Activated naive CD8-positive, alpha-beta T cell treated with anti-CD3 and anti-CD28 coated beads, Interleukin-2, amount 10 ng/mL, durations not matched to agents 7 days and 5 days (primary cell): ENCODE results near the gene NRCAM. TPM values are rescaled to one million over a fixed set of nuclear protein-coding genes. Genes with fewer than 3 reads are reported as not detected.
"Not testable (repeated sequence)": the region's sequence is repeated elsewhere in the genome, so short reads cannot be mapped to it uniquely, and the experiment has no call there.

Source experiments
- ATAC-seq: fragments of 150-1000 bp; cut with Tn5 transposase; one replicate; pipeline ENCODE4 v1.10.0; 2021; ENCODE audit warnings: low read depth, moderate library complexity
- POLR2A ChIA-PET: fragments of 350-600 bp; sonication (Branson Sonifier 250); formaldehyde crosslinking; loops from one replicate; lab custom pipeline; 2021; ENCODE audit warnings: antibody characterized with exemption; lab: Charles Lee
- DNase-seq: peaks from one replicate; pipeline ENCODE4 v3.0.0; 2021
- H3K27ac Mint-ChIP-seq: one replicate; pipeline ENCODE4 v1.8.0; 2022; ENCODE audit warnings: mild to moderate bottlenecking, mixed read lengths
- H3K27me3 Mint-ChIP-seq: one replicate; pipeline ENCODE4 v1.8.0; 2022; ENCODE audit warnings: mild to moderate bottlenecking, moderate library complexity, mixed read lengths
- H3K36me3 Mint-ChIP-seq: one replicate; pipeline ENCODE4 v1.8.0; 2021; ENCODE audit warnings: mild to moderate bottlenecking, mixed read lengths
- H3K4me1 Mint-ChIP-seq: one replicate; pipeline ENCODE4 v1.8.0; 2021; ENCODE audit warnings: mixed read lengths
- H3K4me3 Mint-ChIP-seq: one replicate; pipeline ENCODE4 v1.8.0; 2022; ENCODE audit warnings: mild to moderate bottlenecking, moderate library complexity, mixed read lengths
- H3K9me3 Mint-ChIP-seq: one replicate; pipeline ENCODE4 v1.8.0; 2021; ENCODE audit warnings: mixed read lengths
- total RNA-seq, 2 experiments: library from RNA; stranded (reverse); gene quantifications; one replicate each; pipeline ENCODE4 v1.2.3, GENCODE V29; 2021

NRCAM gene
- total RNA-seq, 2 experiments from 2014 or later = 0.50 to 0.99 TPM

DNA sequence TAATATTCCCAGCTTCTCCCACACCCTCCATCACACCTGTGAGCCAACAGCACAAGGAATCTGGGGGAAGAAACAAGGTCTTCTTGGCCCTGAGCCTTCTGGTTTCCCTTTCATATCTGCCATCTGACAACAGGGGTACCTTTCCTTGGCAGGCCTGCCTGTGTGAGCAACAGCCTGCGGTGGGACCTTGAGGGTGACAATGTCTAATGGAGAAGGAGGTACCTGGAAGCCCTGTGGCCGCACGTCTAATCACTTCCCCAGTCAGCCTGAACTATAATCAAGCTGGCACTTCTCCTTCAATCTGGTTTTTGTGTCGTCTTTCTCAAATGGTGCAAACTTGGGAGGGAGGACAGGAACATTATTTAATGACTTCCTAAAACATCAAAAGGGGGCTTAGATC lies 41.2 kb downstream of the NRCAM start:
- Mint-ChIP-seq H3K4me3 (no peak overlapping the region), H3K36me3 (no peaks in the 10 kb centered on the region), H3K27ac (no peak overlapping the region), H3K27me3 (no peaks in the 10 kb centered on the region), H3K9me3 (no peaks in the 10 kb centered on the region), H3K4me1 (peaks cover 21% of the 10 kb centered on the region)
- DNase-seq = no peak
- POLR2A ChIA-PET = no interaction called here
- no peak for ATAC-seq

DNA sequence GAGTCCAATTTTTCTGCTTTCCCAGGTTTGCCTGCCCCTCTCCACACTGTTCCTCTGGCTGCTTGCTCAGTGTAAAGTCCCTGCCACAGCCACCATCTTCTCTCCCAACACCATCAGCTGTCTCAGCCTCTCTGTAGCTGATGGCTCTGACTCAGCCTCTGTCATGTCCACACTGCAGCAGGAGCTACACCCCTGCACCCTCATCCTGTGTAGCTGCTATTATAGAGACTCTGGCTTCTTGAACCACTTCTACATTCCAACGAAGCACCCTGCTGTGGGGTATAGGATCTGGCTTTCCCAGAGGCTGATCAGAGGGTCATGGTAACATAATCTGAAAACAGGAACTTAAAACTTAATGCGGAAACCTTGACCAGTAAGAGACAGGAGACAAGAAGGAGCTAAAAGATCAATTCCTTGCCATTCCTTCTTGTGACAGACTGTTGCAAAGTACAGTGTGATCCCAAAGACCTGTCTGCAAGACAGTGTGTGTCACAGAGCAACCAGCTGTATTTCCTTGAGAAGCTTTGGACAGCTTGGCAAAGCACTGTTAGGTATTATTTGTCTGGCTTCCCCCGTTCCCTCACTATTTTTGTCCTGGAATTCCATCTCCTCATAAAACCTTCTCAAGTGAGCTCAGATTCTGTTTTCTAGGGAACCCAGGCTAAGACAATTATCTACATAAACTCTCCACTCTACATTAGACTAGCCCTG lies 42.3 kb downstream of the NRCAM start:
- Mint-ChIP-seq H3K27me3 (no peaks in the 10 kb centered on the region), H3K36me3 (no peaks in the 10 kb centered on the region), H3K27ac (no peak overlapping the region), H3K4me1 (peaks cover 18% of the 10 kb centered on the region), H3K9me3 (no peaks in the 10 kb centered on the region), H3K4me3 (no peak overlapping the region)
- ATAC-seq (peak; percentile 40), DNase-seq (no peak)
- POLR2A ChIA-PET = no interaction called here

DNA sequence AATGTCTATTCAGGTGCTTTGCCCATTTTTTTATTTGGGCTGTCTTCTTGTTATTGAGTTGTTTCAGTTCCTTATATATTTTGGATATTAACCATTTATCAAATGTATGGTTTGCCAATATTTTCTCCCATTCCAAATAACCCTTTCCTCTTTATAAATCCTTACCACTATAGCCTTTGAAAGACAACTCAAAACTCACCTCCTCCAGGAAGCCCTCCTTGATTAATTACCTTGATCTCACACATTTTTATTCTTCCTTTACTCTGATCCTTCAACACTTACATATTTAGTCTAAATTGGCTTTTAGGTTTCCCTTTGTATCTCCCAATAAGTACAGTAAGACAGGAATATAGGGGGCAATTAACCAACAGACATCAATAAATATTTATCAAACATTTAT lies 42.9 kb downstream of the NRCAM start:
- Mint-ChIP-seq H3K4me3 (no peak overlapping the region), H3K36me3 (no peaks in the 10 kb centered on the region), H3K27ac (no peak overlapping the region), H3K27me3 (no peaks in the 10 kb centered on the region), H3K4me1 (peaks cover 18% of the 10 kb centered on the region), H3K9me3 (no peaks in the 10 kb centered on the region)
- POLR2A ChIA-PET = no interaction called here
- ATAC-seq (no peak), DNase-seq (no peak)

DNA sequence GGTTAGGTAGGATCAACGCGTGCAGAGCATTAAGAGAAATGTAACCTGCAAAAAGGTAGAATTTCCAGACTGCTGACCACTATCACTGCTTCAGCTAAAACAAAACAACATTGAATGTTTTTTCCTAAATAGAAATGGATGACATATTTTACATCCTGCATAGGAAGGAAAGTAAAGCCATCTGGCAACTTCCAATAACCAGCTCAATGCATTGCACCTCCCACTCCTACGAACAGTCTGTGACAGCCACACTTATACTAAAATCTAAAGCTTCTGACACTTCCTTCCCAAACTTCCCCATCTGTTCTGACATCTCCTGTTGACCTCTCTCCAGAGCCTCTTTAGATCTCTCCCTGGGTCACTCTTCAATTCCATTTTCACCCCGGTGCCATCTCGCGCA lies 47.1 kb downstream of the NRCAM start:
- no peaks in the 10 kb centered on the region for H3K9me3 Mint-ChIP-seq
- H3K36me3 Mint-ChIP-seq = no peaks in the 10 kb centered on the region
- no peak overlapping the region for H3K27ac Mint-ChIP-seq
- H3K4me3 Mint-ChIP-seq = no peak overlapping the region
- no peaks in the 10 kb centered on the region for H3K4me1 Mint-ChIP-seq
- ATAC-seq (no peak), DNase-seq (no peak)
- H3K27me3 Mint-ChIP-seq = no peaks in the 10 kb centered on the region
- POLR2A ChIA-PET = no interaction called here

DNA sequence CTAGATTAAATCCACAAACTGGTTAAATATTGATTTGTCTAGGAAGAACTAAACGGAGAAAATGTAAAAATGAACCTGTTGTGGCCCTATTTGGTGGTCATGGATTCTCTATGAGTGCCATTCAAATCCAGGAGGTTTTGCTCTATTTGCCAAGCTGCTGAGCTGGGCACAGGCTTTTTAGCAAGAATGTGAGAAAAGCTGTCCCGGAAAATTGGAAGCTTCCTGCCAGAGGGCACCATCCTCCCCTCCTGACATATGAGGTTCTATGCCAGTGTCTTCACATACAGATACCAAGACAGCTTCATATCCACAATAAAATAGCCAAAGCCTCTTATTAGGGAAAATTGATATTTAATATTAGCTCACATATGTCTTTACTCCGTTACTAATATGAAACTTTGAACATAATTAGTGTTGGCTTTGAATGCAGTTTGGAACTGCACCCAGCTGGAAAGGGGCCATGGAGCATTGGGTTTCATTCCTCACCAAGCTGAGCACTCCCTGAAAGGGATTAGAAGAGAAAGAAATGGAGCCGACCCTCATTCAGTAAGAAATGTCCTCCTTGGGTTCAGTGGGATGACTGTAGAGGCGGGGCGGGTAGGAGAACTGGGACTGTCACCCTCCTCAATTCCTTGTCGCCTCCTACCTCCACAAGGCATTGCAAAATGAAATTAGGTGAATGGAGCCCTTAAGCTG lies 47.8 kb downstream of the NRCAM start:
- H3K36me3 Mint-ChIP-seq = no peaks in the 10 kb centered on the region
- no peaks in the 10 kb centered on the region for H3K4me1 Mint-ChIP-seq
- H3K9me3 Mint-ChIP-seq = no peaks in the 10 kb centered on the region
- H3K27me3 Mint-ChIP-seq = no peaks in the 10 kb centered on the region
- no peak overlapping the region for H3K4me3 Mint-ChIP-seq
- ATAC-seq (no peak), DNase-seq (no peak)
- no peak overlapping the region for H3K27ac Mint-ChIP-seq
- POLR2A ChIA-PET = no interaction called here

DNA sequence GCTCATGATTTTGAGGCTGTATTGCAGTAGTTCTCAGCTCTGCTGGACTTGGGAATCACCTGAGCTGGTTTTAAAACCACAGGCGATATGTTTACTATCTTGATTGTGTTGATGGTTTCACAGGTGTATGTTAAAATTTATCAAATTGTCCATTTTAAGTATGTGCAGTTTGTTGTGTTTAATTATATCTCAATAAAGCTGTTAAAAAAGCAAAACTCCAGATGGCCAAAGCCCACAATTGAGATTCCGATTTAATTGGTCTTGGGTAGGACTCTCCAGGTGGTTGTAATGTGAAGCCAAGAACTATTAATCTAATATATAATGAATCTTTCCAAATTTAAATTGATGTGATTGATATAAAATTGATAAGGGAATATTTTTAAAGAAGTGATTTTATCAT lies 48.6 kb downstream of the NRCAM start:
- POLR2A ChIA-PET = no interaction called here
- Mint-ChIP-seq H3K36me3 (no peaks in the 10 kb centered on the region), H3K4me1 (no peaks in the 10 kb centered on the region), H3K27ac (no peak overlapping the region), H3K27me3 (no peaks in the 10 kb centered on the region), H3K4me3 (no peak overlapping the region), H3K9me3 (no peaks in the 10 kb centered on the region)
- ATAC-seq (no peak), DNase-seq (no peak)

DNA sequence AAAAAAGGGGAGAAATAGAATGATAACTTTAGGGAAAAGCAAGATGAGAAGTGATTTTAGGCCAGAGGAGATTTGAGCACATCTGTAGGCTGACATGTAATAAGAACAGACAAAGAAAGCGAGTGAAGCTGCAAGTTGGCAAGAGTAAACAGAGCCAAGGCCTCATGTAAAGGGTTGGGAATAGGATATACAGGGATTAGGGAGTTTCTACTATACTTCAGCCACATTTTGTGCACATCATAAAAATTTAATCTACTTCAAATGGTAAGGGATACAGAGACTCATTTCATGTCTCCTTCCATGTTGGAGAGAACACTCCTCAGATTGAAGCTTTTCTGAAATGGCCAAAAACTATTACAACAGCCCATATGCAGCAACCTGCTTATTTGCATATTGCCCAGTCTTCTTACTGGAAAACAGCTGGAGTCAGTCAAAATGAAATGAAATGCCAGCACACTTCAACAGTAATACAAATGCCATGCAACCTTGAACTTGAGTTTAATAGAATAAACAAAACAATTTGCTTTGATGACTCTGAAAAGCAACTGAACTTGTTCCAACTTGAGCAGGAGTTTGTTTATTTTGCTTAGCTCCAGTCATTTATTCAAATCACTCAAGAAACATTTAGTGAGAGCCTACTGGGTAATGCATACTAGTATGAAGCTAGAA lies 49.9 kb downstream of the NRCAM start:
- H3K9me3 Mint-ChIP-seq = no peaks in the 10 kb centered on the region
- no peaks in the 10 kb centered on the region for H3K36me3 Mint-ChIP-seq
- no peak overlapping the region for H3K4me3 Mint-ChIP-seq

DNA sequence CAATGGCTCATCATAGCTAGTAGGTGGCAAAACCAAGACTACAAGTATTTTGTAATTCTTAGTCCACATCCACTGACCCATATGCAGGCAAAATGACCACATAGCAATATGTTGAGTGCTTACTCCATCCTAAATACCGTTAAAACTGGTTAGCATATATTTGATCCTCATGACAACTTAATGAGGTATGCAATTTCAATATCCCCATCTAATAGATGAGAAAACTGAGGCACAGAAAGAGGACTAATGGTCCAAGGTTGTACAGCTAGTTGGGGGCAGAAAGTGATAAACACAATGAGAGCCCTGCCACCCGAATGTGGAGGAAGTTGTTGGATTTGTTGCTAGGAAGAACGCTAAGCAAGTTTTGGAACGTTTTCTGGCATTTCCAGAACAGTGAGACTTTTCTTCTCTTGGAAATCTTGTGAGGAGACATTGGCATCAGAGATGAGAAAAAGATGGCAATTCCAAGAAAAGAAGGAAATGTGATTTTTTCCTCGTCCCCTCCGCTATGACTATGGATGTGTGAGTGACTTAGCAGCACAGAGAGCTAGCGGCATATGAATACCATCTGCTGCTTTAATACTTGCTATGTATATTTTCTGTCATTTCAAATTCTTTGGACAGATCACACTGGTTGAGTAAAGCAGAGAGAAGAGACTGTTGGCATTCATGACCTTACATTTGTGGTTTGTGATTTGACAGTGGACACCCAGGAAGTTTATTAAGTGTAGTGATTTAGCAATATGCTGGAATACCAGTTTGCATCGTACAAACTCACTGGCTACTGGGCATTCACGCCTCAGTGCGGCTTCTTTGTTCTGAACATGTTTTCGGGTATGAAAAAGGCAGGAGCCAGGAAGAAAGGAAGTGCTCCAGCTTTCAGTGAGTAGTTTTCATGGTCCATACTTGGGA lies 51.5 kb downstream of the NRCAM start:
- H3K4me3 Mint-ChIP-seq = no peak overlapping the region
- no peaks in the 10 kb centered on the region for H3K36me3 Mint-ChIP-seq
- no peaks in the 10 kb centered on the region for H3K27me3 Mint-ChIP-seq
- no peaks in the 10 kb centered on the region for H3K4me1 Mint-ChIP-seq
- POLR2A ChIA-PET = no interaction called here
- no peak for DNase-seq
- H3K27ac Mint-ChIP-seq = no peak overlapping the region
- no peak for ATAC-seq
- no peaks in the 10 kb centered on the region for H3K9me3 Mint-ChIP-seq

More for the DNA sequence above, 49.9 kb downstream of the NRCAM start:
- Mint-ChIP-seq H3K4me1 (no peaks in the 10 kb centered on the region), H3K27me3 (no peaks in the 10 kb centered on the region), H3K27ac (no peak overlapping the region)
- POLR2A ChIA-PET = no interaction called here
- no peak for ATAC-seq
- no peak for DNase-seq

DNA sequence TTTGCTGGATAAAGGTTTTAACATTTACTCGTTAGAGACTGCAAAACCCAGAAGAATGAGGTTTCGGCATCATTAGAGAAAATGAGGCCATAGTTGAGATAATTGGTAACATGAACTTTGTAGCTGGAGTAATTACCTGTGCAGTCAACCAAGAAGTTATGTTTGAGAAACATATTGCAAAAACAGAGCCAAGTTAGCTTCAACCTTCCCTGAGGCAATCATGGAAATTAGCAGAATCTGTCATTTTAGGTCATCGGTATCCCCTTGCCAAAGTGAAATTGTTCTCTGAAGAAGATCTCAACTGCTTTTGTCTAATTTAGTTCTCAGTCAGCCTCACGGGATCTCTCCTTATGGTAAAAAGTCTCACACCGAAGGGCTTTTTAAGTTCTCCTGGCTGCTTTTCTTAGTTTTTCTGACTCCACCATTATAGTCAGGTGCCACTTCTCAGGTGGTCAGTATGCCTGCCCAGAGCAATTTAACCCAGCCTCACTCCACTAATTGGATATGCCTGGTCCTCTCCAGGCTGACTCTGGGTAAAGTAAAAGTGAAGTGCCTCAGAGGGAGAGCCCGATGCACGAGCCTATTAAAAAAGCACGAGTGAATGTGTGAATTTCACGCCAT lies 52.5 kb downstream of the NRCAM start:
- Mint-ChIP-seq H3K4me1 (no peaks in the 10 kb centered on the region), H3K9me3 (no peaks in the 10 kb centered on the region), H3K27ac (no peak overlapping the region), H3K27me3 (no peaks in the 10 kb centered on the region), H3K4me3 (no peak overlapping the region), H3K36me3 (no peaks in the 10 kb centered on the region)
- DNase-seq = no peak
- ATAC-seq = no peak
- POLR2A ChIA-PET = no interaction called here

DNA sequence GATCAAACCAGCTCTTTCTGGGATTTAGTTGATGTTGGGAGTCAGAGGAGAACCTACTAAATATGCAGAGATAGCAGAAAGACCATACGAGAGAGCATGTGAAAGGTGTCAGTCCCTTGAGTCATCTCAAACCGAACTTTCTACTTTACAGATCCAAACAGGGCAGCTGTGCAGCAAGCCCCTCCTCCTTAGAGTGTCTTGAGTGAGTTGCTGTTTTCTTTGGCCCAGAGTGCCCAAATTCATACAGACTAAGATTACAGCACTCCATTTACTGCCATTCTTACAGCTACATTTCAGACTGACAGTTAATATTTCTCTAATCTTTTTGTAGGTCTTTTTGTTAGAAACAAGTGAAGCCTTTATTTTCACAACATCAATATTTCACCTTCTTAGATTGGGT lies 53.4 kb downstream of the NRCAM start:
- Mint-ChIP-seq H3K4me3 (no peak overlapping the region), H3K4me1 (no peaks in the 10 kb centered on the region), H3K9me3 (no peaks in the 10 kb centered on the region), H3K27ac (no peak overlapping the region), H3K27me3 (no peaks in the 10 kb centered on the region), H3K36me3 (no peaks in the 10 kb centered on the region)
- DNase-seq (no peak), ATAC-seq (no peak)
- POLR2A ChIA-PET = no interaction called here

DNA sequence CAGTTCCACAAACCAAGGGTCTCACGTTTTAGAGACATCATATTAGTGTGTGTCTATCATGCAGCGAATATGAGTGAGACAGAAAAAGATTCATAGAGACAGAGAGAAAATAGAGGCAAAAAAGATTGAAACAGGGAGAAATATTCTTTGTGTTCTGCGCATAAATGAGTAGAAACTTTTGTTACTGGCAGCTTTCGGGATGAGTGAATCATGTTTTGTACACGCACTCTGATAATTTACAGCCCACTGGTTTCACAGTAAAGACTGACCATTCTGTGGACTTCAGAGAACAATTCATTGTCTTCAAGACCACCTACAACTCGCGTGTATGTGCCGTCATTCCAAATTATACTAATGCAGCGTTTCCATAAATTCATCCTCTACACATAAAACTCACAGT lies 60.2 kb downstream of the NRCAM start:
- ATAC-seq (no peak), DNase-seq (no peak)
- H3K4me3 Mint-ChIP-seq = no peak overlapping the region
- POLR2A ChIA-PET = no interaction called here
- no peaks in the 10 kb centered on the region for H3K4me1 Mint-ChIP-seq
- no peak overlapping the region for H3K27ac Mint-ChIP-seq
- peaks cover 4% of the 10 kb centered on the region for H3K9me3 Mint-ChIP-seq
- H3K36me3 Mint-ChIP-seq = no peaks in the 10 kb centered on the region
- no peaks in the 10 kb centered on the region for H3K27me3 Mint-ChIP-seq

DNA sequence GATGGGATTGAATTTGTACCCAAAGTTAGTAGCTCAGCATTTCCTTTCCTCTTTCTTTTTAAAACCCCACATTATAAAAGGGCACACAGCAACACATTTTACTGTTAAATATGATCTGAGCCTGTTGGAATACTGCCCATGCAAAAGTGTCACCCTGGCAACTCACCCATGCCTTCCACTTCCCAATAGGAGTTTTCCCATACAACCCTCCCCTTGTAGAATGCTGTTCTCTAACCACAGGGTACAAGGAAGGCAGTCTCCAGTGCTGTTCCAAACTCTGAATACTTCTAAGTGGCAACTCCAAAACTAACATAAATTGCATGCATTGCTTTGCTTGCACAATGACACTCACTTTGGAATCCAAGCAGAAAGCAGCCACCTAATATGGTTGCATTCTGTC lies 60.8 kb downstream of the NRCAM start:
- Mint-ChIP-seq H3K9me3 (peaks cover 4% of the 10 kb centered on the region), H3K4me1 (no peaks in the 10 kb centered on the region), H3K4me3 (no peak overlapping the region), H3K27ac (no peak overlapping the region), H3K27me3 (no peaks in the 10 kb centered on the region), H3K36me3 (no peaks in the 10 kb centered on the region)
- DNase-seq (no peak), ATAC-seq (no peak)
- POLR2A ChIA-PET = no interaction called here

DNA sequence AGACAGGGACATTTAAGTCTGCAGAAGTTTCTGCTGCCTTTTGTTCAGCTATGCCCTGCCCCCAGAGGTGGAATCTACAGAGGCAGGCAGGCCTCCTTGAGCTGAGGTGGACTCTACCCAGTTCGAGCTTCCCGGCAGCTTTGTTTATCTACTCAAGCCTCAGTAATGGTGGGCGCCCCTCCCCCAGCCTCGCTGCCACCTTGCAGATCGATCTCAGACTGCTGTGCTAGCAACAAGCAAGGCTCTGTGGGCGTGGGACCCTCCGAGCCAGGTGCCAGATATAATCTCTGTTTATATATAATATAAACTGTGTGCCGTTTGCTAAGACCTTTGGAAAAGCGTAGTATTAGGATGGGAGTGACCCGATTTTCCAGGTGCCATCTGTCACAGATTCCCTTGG lies 63.1 kb downstream of the NRCAM start:
- ATAC-seq, DNase-seq, H3K4me1 Mint-ChIP-seq, H3K36me3 Mint-ChIP-seq, H3K27me3 Mint-ChIP-seq, POLR2A ChIA-PET, H3K27ac Mint-ChIP-seq, H3K9me3 Mint-ChIP-seq, H3K4me3 Mint-ChIP-seq: not testable (repeated sequence)
